OCI-LY7 (cell line): ENCODE measurements around the gene MAML3. TPM values are rescaled to one million over a fixed set of nuclear protein-coding genes. Genes with fewer than 3 reads are reported as not detected.

Experiments
- BruUV-seq: library from RNA; stranded (reverse); fragments of 400-500 nt; replicated peaks from 2 replicates; lab custom pipeline; 2021; lab: Mats Ljungman, UMichigan
- CTCF ChIA-PET: fragments of 300-600 bp; sonication (Branson Sonifier 250); formaldehyde crosslinking; loops from one replicate; lab custom pipeline; 2022; ENCODE audit warnings: antibody characterized with exemption; ENCODE audit not compliant: unreplicated experiment; lab: Charles Lee
- POLR2A ChIA-PET: fragments of 300-600 bp; sonication (Branson Sonifier 250); formaldehyde crosslinking; loops from one replicate; lab custom pipeline; 2022; ENCODE audit warnings: antibody characterized with exemption; lab: Charles Lee
- DNase-seq: peaks from one replicate; pipeline ENCODE4 v3.0.0-alpha.2; 2015; ENCODE audit warnings: low spot score
- H2AFZ ChIP-seq: fragments of 200-600 bp; sonication (generic), shearing (Covaris generic); 2 replicates; pipeline ENCODE4 v1.6.1; 2014; ENCODE audit warnings: mild to moderate bottlenecking, antibody characterized with exemption, low read length, moderate library complexity
- H3K27ac ChIP-seq: fragments of 200-600 bp; sonication (generic); 2 replicates; pipeline ENCODE4 v1.5.1; 2014; ENCODE audit warnings: mixed run types, low read depth, mild to moderate bottlenecking, moderate library complexity, low read length, inconsistent platforms; ENCODE audit not compliant: poor library complexity, severe bottlenecking
- H3K36me3 ChIP-seq: fragments of 200-600 bp; sonication (generic); 2 replicates; pipeline ENCODE4 v1.6.1; 2014; ENCODE audit warnings: mild to moderate bottlenecking, antibody characterized with exemption, low read length, moderate library complexity, mixed read lengths; ENCODE audit not compliant: insufficient read depth
- H3K4me1 ChIP-seq: fragments of 200-600 bp; sonication (generic); 2 replicates; pipeline ENCODE4 v1.5.1; 2014; ENCODE audit warnings: mild to moderate bottlenecking, low read length; ENCODE audit not compliant: insufficient read depth, poor library complexity, severe bottlenecking
- H3K4me2 ChIP-seq: fragments of 200-600 bp; sonication (generic); 2 replicates; pipeline ENCODE4 v1.6.1; 2014; ENCODE audit warnings: mild to moderate bottlenecking, low read length
- H3K4me3 ChIP-seq: fragments of 200-600 bp; sonication (generic); 2 replicates; pipeline ENCODE4 v1.5.1; 2014; ENCODE audit warnings: mild to moderate bottlenecking, low read depth, low read length; ENCODE audit not compliant: poor library complexity, severe bottlenecking
- H3K79me2 ChIP-seq: fragments of 200-600 bp; sonication (generic); 2 replicates; pipeline ENCODE4 v1.6.1; 2016; ENCODE audit warnings: low read depth, mild to moderate bottlenecking, low read length, moderate library complexity, mixed read lengths; ENCODE audit not compliant: insufficient read depth
- H3K9me2 ChIP-seq: fragments of 200-600 bp; sonication (generic); 2 replicates; pipeline ENCODE4 v1.6.1; 2016; ENCODE audit warnings: mild to moderate bottlenecking, low read length, mixed read lengths; ENCODE audit not compliant: insufficient read depth
- H3K9me3 ChIP-seq: fragments of 200-600 bp; sonication (generic); 2 replicates; pipeline ENCODE4 v1.6.1; 2014; ENCODE audit warnings: mild to moderate bottlenecking, mixed run types, low read length, mixed read lengths
- H4K20me1 ChIP-seq: fragments of 200-600 bp; sonication (generic); 2 replicates; pipeline ENCODE4 v1.6.1; 2014; ENCODE audit warnings: mild to moderate bottlenecking, antibody characterized with exemption, low read length, moderate library complexity, mixed read lengths; ENCODE audit not compliant: insufficient read depth
- EZH2phosphoT487 ChIP-seq: fragments of 200-600 bp; sonication (generic); IDR thresholded peaks from 2 replicates; pipeline ENCODE4 v1.6.1; 2018; ENCODE audit warnings: low read depth, borderline replicate concordance, mild to moderate bottlenecking, mixed run types, antibody characterized with exemption, low read length, moderate library complexity, mixed read lengths
- intact Hi-C: fragments of 100-400 bp; cut with micrococcal nuclease; formaldehyde crosslinking; loops from one replicate; pipeline ENCODE4 v1.10.0; 2022; ENCODE audit not compliant: unreplicated experiment
- total RNA-seq, 2 experiments: library from RNA; depleted of rRNA in 1 of 2; stranded (reverse); fragments of >200 nt in 1 of 2; shearing (Covaris generic) in 1 of 2; gene quantifications; 2 replicates each; pipeline ENCODE4 v1.2.3, GENCODE V29; 2014 to 2022
- TF ChIP-seq, protein P1 (sequence below): fragments of 200-600 bp; sonication (generic); conservative IDR thresholded peaks from 2 replicates; pipeline ENCODE4 v1.5.1; 2014; ENCODE audit warnings: mild to moderate bottlenecking, antibody characterized with exemption, low read length, moderate library complexity, mixed read lengths

MAML3 gene
- total RNA-seq, 2 experiments from 2014 or later, result 0.80 to 1.2 TPM

DNA sequence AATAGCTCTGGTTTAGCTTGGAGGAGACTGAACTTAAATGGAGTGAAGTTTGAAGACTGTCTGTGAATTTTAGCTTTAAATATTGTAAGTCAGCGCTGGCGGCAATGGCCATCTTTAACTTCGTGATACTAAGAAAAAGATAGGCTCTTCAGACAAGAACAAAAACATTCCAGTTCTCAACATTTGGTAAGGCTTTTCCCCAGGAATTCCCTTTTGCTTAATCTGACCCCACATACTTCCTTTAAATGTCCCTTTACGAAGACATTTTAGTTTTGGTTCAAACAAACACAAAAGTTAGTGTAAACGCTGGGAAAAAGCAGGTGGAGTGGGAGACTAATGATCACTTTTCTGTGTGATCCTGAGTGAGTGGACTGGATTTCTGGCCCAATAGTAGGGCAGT, 106.2 kb downstream of the MAML3 start:
- Histone ChIP-seq H3K4me1 (peaks cover 23% of the 10 kb centered on the region), H3K79me2 (no peaks in the 10 kb centered on the region), H3K9me2 (no peaks in the 10 kb centered on the region), H3K9me3 (no peaks in the 10 kb centered on the region), H3K27ac (no peak overlapping the region), H4K20me1 (no peaks in the 10 kb centered on the region), H2AFZ (no peak overlapping the region), H3K4me2 (no peak overlapping the region), H3K36me3 (no peaks in the 10 kb centered on the region), H3K4me3 (no peak overlapping the region)
- intact Hi-C loops, result loop anchor here (5.0 kb wide), 1 partner anchor 70 kb away; no protein-coding TSS in a partner anchor
- DNase-seq, result no peak
- no TSS peak for BruUV-seq
- CTCF ChIA-PET, result no interaction called here
- POLR2A ChIA-PET, result interaction anchor here (0.6 to 0.8 kb wide), 3 partner anchors 13 to 1690 kb away, joined by 4 to 6 read pairs (median 5); no protein-coding TSS in a partner anchor
- TF ChIP-seq, protein P1, sequence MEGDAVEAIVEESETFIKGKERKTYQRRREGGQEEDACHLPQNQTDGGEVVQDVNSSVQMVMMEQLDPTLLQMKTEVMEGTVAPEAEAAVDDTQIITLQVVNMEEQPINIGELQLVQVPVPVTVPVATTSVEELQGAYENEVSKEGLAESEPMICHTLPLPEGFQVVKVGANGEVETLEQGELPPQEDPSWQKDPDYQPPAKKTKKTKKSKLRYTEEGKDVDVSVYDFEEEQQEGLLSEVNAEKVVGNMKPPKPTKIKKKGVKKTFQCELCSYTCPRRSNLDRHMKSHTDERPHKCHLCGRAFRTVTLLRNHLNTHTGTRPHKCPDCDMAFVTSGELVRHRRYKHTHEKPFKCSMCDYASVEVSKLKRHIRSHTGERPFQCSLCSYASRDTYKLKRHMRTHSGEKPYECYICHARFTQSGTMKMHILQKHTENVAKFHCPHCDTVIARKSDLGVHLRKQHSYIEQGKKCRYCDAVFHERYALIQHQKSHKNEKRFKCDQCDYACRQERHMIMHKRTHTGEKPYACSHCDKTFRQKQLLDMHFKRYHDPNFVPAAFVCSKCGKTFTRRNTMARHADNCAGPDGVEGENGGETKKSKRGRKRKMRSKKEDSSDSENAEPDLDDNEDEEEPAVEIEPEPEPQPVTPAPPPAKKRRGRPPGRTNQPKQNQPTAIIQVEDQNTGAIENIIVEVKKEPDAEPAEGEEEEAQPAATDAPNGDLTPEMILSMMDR, result no peak
- no peak for TF ChIP-seq EZH2phosphoT487

DNA sequence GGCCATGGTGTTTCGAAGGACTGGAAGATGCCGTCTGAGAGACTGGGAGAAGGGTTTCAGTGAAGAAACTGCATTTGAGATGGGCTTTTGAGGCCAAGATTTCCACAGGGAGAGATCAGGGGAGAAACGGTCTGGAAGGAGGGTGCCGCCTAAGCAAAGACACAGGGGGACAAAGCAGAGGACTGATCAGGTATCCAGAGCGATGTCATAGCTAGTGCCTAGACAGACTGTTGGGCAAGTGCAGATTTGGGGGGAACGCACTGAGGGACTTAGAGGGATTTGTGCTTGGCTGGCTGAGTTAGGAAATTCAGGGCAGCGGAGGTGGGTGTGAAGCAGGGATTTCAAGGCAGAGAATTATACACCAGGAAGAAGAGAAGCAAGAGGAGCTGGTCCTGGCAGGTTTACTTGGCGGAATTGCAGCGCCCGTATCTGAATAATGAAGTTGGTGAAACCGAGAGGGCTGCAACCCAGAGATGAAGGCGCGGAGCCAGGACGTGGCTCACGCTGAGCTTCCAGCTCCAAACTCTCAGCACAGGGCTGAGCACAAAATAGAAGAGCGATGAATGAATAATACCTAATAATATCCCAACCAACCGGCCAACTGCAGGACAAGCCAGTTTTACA, 106.9 kb downstream of the MAML3 start:
- Histone ChIP-seq H3K79me2 (no peaks in the 10 kb centered on the region), H2AFZ (no peak overlapping the region), H3K4me3 (no peak overlapping the region), H3K9me2 (no peaks in the 10 kb centered on the region), H3K36me3 (no peaks in the 10 kb centered on the region), H3K27ac (no peak overlapping the region), H3K4me1 (peaks cover 23% of the 10 kb centered on the region), H3K4me2 (no peak overlapping the region), H4K20me1 (no peaks in the 10 kb centered on the region), H3K9me3 (no peaks in the 10 kb centered on the region)
- DNase-seq, result no peak
- ChIA-PET CTCF (no interaction called here), POLR2A (interaction anchor here (0.6 to 0.8 kb wide), 3 partner anchors 12 to 1689 kb away, joined by 4 to 6 read pairs (median 5); no protein-coding TSS in a partner anchor)
- BruUV-seq, result no TSS peak
- no peak for TF ChIP-seq EZH2phosphoT487
- TF ChIP-seq, protein P1, result no peak
- intact Hi-C loops, result loop anchor here (5.0 kb wide), 1 partner anchor 70 kb away; no protein-coding TSS in a partner anchor

DNA sequence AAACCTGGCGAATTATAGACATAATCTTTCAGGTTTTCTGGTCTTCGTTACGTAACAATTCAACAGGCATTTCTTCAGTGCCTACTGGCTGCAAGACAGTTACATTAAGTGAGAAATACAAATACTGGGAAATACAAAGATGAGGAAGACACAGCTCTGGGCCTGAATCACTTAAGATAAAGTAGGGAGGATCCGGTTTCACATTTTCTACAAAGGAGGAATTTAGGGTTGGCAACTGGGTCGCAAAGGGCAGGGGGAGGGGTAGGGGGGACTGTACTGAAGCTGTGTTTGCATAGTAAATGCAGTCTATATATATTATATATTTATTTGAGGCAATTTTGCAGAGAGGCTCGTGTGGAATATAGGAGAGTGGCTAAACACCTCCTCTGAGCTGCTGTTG, 107.4 kb downstream of the MAML3 start:
- no peaks in the 10 kb centered on the region for H3K79me2 ChIP-seq
- intact Hi-C loops, result loop anchor here (5.0 kb wide), 1 partner anchor 69 kb away; no protein-coding TSS in a partner anchor
- H3K4me2 ChIP-seq, result no peak overlapping the region
- H3K9me3 ChIP-seq, result no peaks in the 10 kb centered on the region
- H3K36me3 ChIP-seq, result no peaks in the 10 kb centered on the region
- POLR2A ChIA-PET, result no interaction called here
- no peak for DNase-seq
- no peak for TF ChIP-seq EZH2phosphoT487
- TF ChIP-seq, protein P1, result no peak
- no peak overlapping the region for H2AFZ ChIP-seq
- H3K27ac ChIP-seq, result no peak overlapping the region
- peaks cover 23% of the 10 kb centered on the region for H3K4me1 ChIP-seq
- H4K20me1 ChIP-seq, result no peaks in the 10 kb centered on the region
- CTCF ChIA-PET, result interaction anchor here (0.8 kb wide), 1 partner anchor 9 kb away, joined by 3 read pairs; no protein-coding TSS in a partner anchor
- BruUV-seq, result no TSS peak
- no peaks in the 10 kb centered on the region for H3K9me2 ChIP-seq
- H3K4me3 ChIP-seq, result no peak overlapping the region
